SU-DHL-6 (cell line): Measurements from ENCODE around the gene PHACTR3.

Source experiments
- H2AFZ ChIP-seq: fragments of 200-600 bp; sonication (generic); 2 replicates; pipeline ENCODE4 v1.6.1; 2014; ENCODE audit warnings: low read depth, mild to moderate bottlenecking, moderate library complexity, mixed read lengths, antibody characterized with exemption, low read length; ENCODE audit not compliant: severe bottlenecking
- H3F3A ChIP-seq: fragments of 200-600 bp; shearing (Covaris generic); 2 replicates; pipeline ENCODE4 v1.6.0; 2016; ENCODE audit warnings: antibody characterized with exemption, mild to moderate bottlenecking; ENCODE audit not compliant: insufficient read depth
- H3K27ac ChIP-seq: fragments of 200-600 bp; sonication (generic); 2 replicates; pipeline ENCODE4 v1.5.1; 2016; ENCODE audit warnings: low read depth, mild to moderate bottlenecking, low read length, moderate library complexity, mixed read lengths
- H3K27me3 ChIP-seq: fragments of 200-600 bp; sonication (generic), shearing (Covaris generic); 2 replicates; pipeline ENCODE4 v1.6.0; 2014; ENCODE audit warnings: mild to moderate bottlenecking, low read length
- H3K36me3 ChIP-seq: fragments of 200-600 bp; sonication (generic); 2 replicates; pipeline ENCODE4 v1.6.1; 2014; ENCODE audit warnings: mild to moderate bottlenecking, low read length, mixed read lengths
- H3K4me2 ChIP-seq: fragments of 300-600, 200-600 bp; shearing (Covaris generic), sonication (generic); 2 replicates; pipeline ENCODE4 v1.6.0; 2014; ENCODE audit warnings: low read length, low read depth, mild to moderate bottlenecking; ENCODE audit not compliant: poor library complexity, severe bottlenecking
- H3K4me3 ChIP-seq: fragments of 200-600 bp; sonication (generic); 2 replicates; pipeline ENCODE4 v1.5.1; 2014; ENCODE audit warnings: antibody characterized with exemption, low read length, mild to moderate bottlenecking, mixed read lengths; ENCODE audit not compliant: insufficient read depth, poor library complexity, severe bottlenecking
- H3K79me2 ChIP-seq: fragments of 200-600 bp; sonication (generic); 2 replicates; pipeline ENCODE4 v1.6.1; 2014; ENCODE audit warnings: mild to moderate bottlenecking, low read length, moderate library complexity; ENCODE audit not compliant: insufficient read depth
- H3K9ac ChIP-seq: fragments of 200-600 bp; sonication (generic); 2 replicates; pipeline ENCODE4 v1.7.0; 2014; ENCODE audit warnings: mild to moderate bottlenecking, low read length
- H3K9me2 ChIP-seq: fragments of 200-600 bp; sonication (generic); replicated peaks from 2 replicates; pipeline ENCODE4 v1.6.1; 2014; ENCODE audit warnings: low read length; ENCODE audit not compliant: insufficient read depth
- H3K9me3 ChIP-seq: fragments of 200-600 bp; sonication (generic); 2 replicates; pipeline ENCODE4 v1.6.1; 2014; ENCODE audit warnings: low read length, mixed read lengths; ENCODE audit not compliant: insufficient read depth
- H4K20me1 ChIP-seq: fragments of 200-600 bp; sonication (generic); 2 replicates; pipeline ENCODE4 v1.6.1; 2014; ENCODE audit warnings: low read depth, mild to moderate bottlenecking, antibody characterized with exemption, low read length, moderate library complexity, mixed read lengths
- CTCF ChIP-seq: fragments of 200-600 bp; sonication (generic); IDR thresholded peaks from one replicate; pipeline ENCODE4 v1.5.1; 2017; ENCODE audit warnings: antibody characterized with exemption, mild to moderate bottlenecking, low read length, moderate library complexity; ENCODE audit not compliant: insufficient read depth, poor library complexity, severe bottlenecking
- EZH2phosphoT487 ChIP-seq: fragments of 200-600 bp; sonication (generic), shearing (Covaris generic); conservative IDR thresholded peaks from 2 replicates; pipeline ENCODE4 v1.6.1; 2018; ENCODE audit warnings: mild to moderate bottlenecking, antibody characterized with exemption, low read length, moderate library complexity, mixed read lengths

Gene PHACTR3

GRCh38 chr20:59733351-59733750 is 129.0 kb downstream of the PHACTR3 start:
- H3K36me3 ChIP-seq: no peaks in the 10 kb centered on the region
- no peaks in the 10 kb centered on the region for H4K20me1 ChIP-seq
- H3F3A ChIP-seq: no peaks in the 10 kb centered on the region
- no peak overlapping the region for H3K4me2 ChIP-seq
- no peak overlapping the region for H3K27ac ChIP-seq
- H3K4me3 ChIP-seq: no peak overlapping the region
- H3K9me2 ChIP-seq: no peaks in the 10 kb centered on the region
- no peak overlapping the region for H2AFZ ChIP-seq
- H3K9me3 ChIP-seq: no peaks in the 10 kb centered on the region
- H3K79me2 ChIP-seq: no peaks in the 10 kb centered on the region
- H3K27me3 ChIP-seq: no peaks in the 10 kb centered on the region
- H3K9ac ChIP-seq: no peak overlapping the region
- TF ChIP-seq EZH2phosphoT487: no peak
- TF ChIP-seq CTCF: no peak

GRCh38 chr20:59735486-59735885 is 131.1 kb downstream of the PHACTR3 start:
- H3K27me3 ChIP-seq: no peaks in the 10 kb centered on the region
- H3K9ac ChIP-seq: no peak overlapping the region
- no peak overlapping the region for H2AFZ ChIP-seq
- no peaks in the 10 kb centered on the region for H3K9me3 ChIP-seq
- H3K27ac ChIP-seq: no peak overlapping the region
- no peaks in the 10 kb centered on the region for H4K20me1 ChIP-seq
- no peaks in the 10 kb centered on the region for H3K79me2 ChIP-seq
- H3K4me3 ChIP-seq: no peak overlapping the region
- no peak overlapping the region for H3K4me2 ChIP-seq
- TF ChIP-seq EZH2phosphoT487: no peak
- TF ChIP-seq CTCF: no peak
- no peaks in the 10 kb centered on the region for H3F3A ChIP-seq
- no peaks in the 10 kb centered on the region for H3K36me3 ChIP-seq
- H3K9me2 ChIP-seq: no peaks in the 10 kb centered on the region

- TF ChIP-seq EZH2phosphoT487 (no peak), CTCF (no peak)
- Histone ChIP-seq H2AFZ (no peak overlapping the region), H3F3A (no peaks in the 10 kb centered on the region), H3K79me2 (no peaks in the 10 kb centered on the region), H3K4me3 (no peak overlapping the region), H3K27me3 (no peaks in the 10 kb centered on the region), H3K36me3 (no peaks in the 10 kb centered on the region), H4K20me1 (no peaks in the 10 kb centered on the region), H3K9ac (no peak overlapping the region), H3K9me2 (no peaks in the 10 kb centered on the region), H3K4me2 (no peak overlapping the region), H3K27ac (no peak overlapping the region), H3K9me3 (no peaks in the 10 kb centered on the region)
Observed at GRCh38 chr20:59735917-59736316, 131.6 kb downstream of the PHACTR3 start.
